K562 (cell line): ENCODE measurements around the gene LAMB4. TPM values are rescaled to one million over a fixed set of nuclear protein-coding genes. Genes with fewer than 3 reads are reported as not detected.

ENCODE experiments used
- CBFA2T3 ChIP-seq: fragments of 450-650 bp; IDR thresholded peaks from 2 replicates; pipeline ENCODE4 v1.6.1; 2017
- CBFB ChIP-seq: sonication (generic); formaldehyde crosslinking; IDR thresholded peaks from 2 replicates; pipeline ENCODE4 v1.4.0; 2020; ENCODE audit warnings: mild to moderate bottlenecking, missing genetic modification reagents
- E4F1 ChIP-seq: fragments of 250-450 bp; sonication (Bioruptor Pico); IDR thresholded peaks from 2 replicates; pipeline ENCODE4 v1.5.0; 2021; ENCODE audit warnings: mild to moderate bottlenecking, borderline replicate concordance
- EP300 ChIP-seq: IDR thresholded peaks from 2 replicates; pipeline ENCODE4 v1.6.1; 2012; ENCODE audit warnings: low read length, improper control_type of control experiment
- ETV1 ChIP-seq: fragments of 450-650 bp; conservative IDR thresholded peaks from 2 replicates; pipeline ENCODE4 v1.6.1; 2016; ENCODE audit warnings: missing genetic modification characterization, control low read depth, low read depth, missing compliant biosample characterization
- EZH2 ChIP-seq: IDR thresholded peaks from 2 replicates; pipeline ENCODE4 v1.6.1; 2012; ENCODE audit warnings: low read depth, mild to moderate bottlenecking, inconsistent platforms, low read length, borderline replicate concordance
- FOSL1 ChIP-seq: fragments of 200-800 bp; sonication (Bioruptor generic); conservative IDR thresholded peaks from 2 replicates; pipeline ENCODE4 v1.6.1; 2016; ENCODE audit warnings: missing genetic modification characterization, missing compliant biosample characterization
- HNRNPK ChIP-seq: fragments of 200-400 bp; formaldehyde crosslinking; IDR thresholded peaks from one replicate; pipeline ENCODE4 v1.6.1; 2018; ENCODE audit warnings: mild to moderate bottlenecking, low read depth, low read length; ENCODE audit not compliant: poor library complexity, severe bottlenecking
- JUND ChIP-seq, 2 experiments: IDR thresholded peaks; 2 replicates in 1 of 2; 3 replicates in 1 of 2; pipeline ENCODE4 v1.6.1; 2011; ENCODE audit warnings: borderline replicate concordance in 2 of 2, low read depth in 2 of 2, low read length in 2 of 2, improper control_type of control experiment in 1 of 2, missing biosample characterization in 1 of 2, missing genetic modification characterization in 1 of 2, missing genetic modification reagents in 1 of 2
- KLF13 ChIP-seq: fragments of 450-650 bp; IDR thresholded peaks from 2 replicates; pipeline ENCODE4 v1.6.1; 2016; ENCODE audit warnings: missing genetic modification characterization, low read depth, mild to moderate bottlenecking, missing compliant biosample characterization, moderate library complexity, borderline replicate concordance
- MAFK ChIP-seq: IDR thresholded peaks from 2 replicates; pipeline ENCODE4 v1.6.1; 2011; ENCODE audit warnings: low read length, improper control_type of control experiment
- MITF ChIP-seq: IDR thresholded peaks from 2 replicates; pipeline ENCODE4 v1.6.1; 2014; ENCODE audit warnings: antibody characterized with exemption
- RBM39 ChIP-seq: fragments of 200-400 bp; formaldehyde crosslinking; optimal IDR thresholded peaks from 2 replicates; pipeline ENCODE3; 2018; ENCODE audit warnings: low read depth, low read length
- TCF7L2 ChIP-seq: fragments of 150-350 bp; IDR thresholded peaks from 2 replicates; pipeline ENCODE4 v1.6.1; 2016; ENCODE audit warnings: low read depth, mild to moderate bottlenecking, low read length, moderate library complexity
- TEAD1 ChIP-seq, 2 experiments: fragments of 450-650 bp in 1 of 2; sonication (generic) in 1 of 2; formaldehyde crosslinking; IDR thresholded peaks; 2 replicates each; pipeline versions ENCODE4 v1.4.0 to v1.8.0; 2020 to 2022; ENCODE audit warnings: mild to moderate bottlenecking in 2 of 2, missing genetic modification reagents in 1 of 2
- TRIM24 ChIP-seq, 2 experiments: fragments of 450-650 bp; IDR thresholded peaks; 2 replicates each; pipeline ENCODE4 v1.6.1; 2016
- ZC3H11A ChIP-seq: IDR thresholded peaks from 2 replicates; pipeline ENCODE4 v1.6.1; 2012; ENCODE audit warnings: low read depth, low read length, improper control_type of control experiment
- ZNF280B ChIP-seq: fragments of 250-450 bp; sonication (Bioruptor Pico); IDR thresholded peaks from 2 replicates; pipeline ENCODE4 v1.5.1; 2021; ENCODE audit warnings: mild to moderate bottlenecking
- ZNF592 ChIP-seq: fragments of 450-650 bp; IDR thresholded peaks from 2 replicates; pipeline ENCODE4 v1.6.1; 2017; ENCODE audit warnings: antibody characterized with exemption, mild to moderate bottlenecking
- polyA plus RNA-seq, 8 experiments: library from polyadenylated mRNA; depleted of rRNA in 4 of 8; stranded (reverse) in 5 of 8; unstranded in 3 of 8; fragments of >200 nt; fragmentation: Nextera tagmentation in 2 of 8; fragmentation: Illumina TruSeq in 1 of 8; extraction: Ambion mirVana in 2 of 8; extraction: Trizol in 1 of 8; gene quantifications; 2 replicates each; pipeline versions ENCODE4 v1.2.1 to v1.2.3, GENCODE V29; 2011 to 2014; ENCODE audit warnings: inconsistent platforms in 1 of 8, missing spikeins in 1 of 8
- total RNA-seq, 7 experiments: library from RNA; depleted of rRNA in 6 of 7; stranded (reverse); fragments of >200 nt in 6 of 7; fragmentation: Illumina TruSeq in 2 of 7; extraction: Trizol in 2 of 7; gene quantifications; 2 replicates each; pipeline versions ENCODE4 v1.2.1 to v1.2.3, GENCODE V29; 2011 to 2021; ENCODE audit warnings: low replicate concordance in 1 of 7

Gene LAMB4
- total and polyA plus RNA-seq, 9 of the 15 experiments (the other 6 are each of a cell fraction or from before 2014, with no cell fraction given), result 0.06 to 0.13 (median 0.07) TPM; not detected in 6

- no peak for TF ChIP-seq ZNF592
- no peak for TF ChIP-seq E4F1 (CRISPR knock-in tag)
- TF ChIP-seq KLF13 (tag), result no peak
- TF ChIP-seq EP300, result peak; percentile 68
- no peak for TF ChIP-seq HNRNPK
- no peak for TF ChIP-seq RBM39
- TF ChIP-seq TCF7L2, result no peak
- no peak for TF ChIP-seq EZH2
- peak; percentile 73 for TF ChIP-seq JUND (IDR thresholded peaks at IDR 0.05; ENCODE audit: borderline replicate concordance, low read depth, low read length)
- TF ChIP-seq JUND (tag; IDR thresholded peaks at IDR 0.05; ENCODE audit: borderline replicate concordance, low read depth, low read length), result peak; percentile 67; the same call in 1 of the 3 replicates
- 0 out of 2 replicates have a peak, but pooled peaks have one; percentile 28 for TF ChIP-seq MAFK
- 0 out of 2 replicates have a peak, but pooled peaks have one; percentile 31 for TF ChIP-seq FOSL1 (tag)
- 0 out of 4 replicates have a peak, but pooled peaks of 1 of the 2 experiments have one; percentile 12 for TF ChIP-seq TRIM24 (IDR thresholded peaks at IDR 0.05)
- no peak for TF ChIP-seq ZNF280B (CRISPR knock-in tag)
- no peak for TF ChIP-seq MITF
- peak; percentile 51; the same call in 1 of the 2 replicates for TF ChIP-seq CBFA2T3
- no peak for TF ChIP-seq ZC3H11A
- TF ChIP-seq CBFB (CRISPR knock-in tag), result 0 out of 2 replicates have a peak, but pooled peaks have one; percentile 65
- peak; percentile 26 to 30; a peak in 2 of 4 replicates for TF ChIP-seq TEAD1 (CRISPR knock-in tag; IDR thresholded peaks at IDR 0.05)
- peak; percentile 65 for TF ChIP-seq ETV1 (tag)
Measured at GRCh38 chr7:107998150-107998549, 132.0 kb downstream of the LAMB4 start (continued).
